ENCODE data around the gene IQCE. TPM values are rescaled to one million over a fixed set of nuclear protein-coding genes. Genes with fewer than 3 reads are reported as not detected.

Gene IQCE
- 10 to 100 TPM; 11.6 to 17.7 TPM for total RNA-seq

GRCh38 chr7:2558629-2559282 lies at the start of gene IQCE:
IQCE (plus strand) TSS chr7:2558979; CDS start chr7:2559182, 203 bp downstream.
- peaks cover 19 to 22% of the 10 kb centered on the region in 2 donors for H3K4me1 Mint-ChIP-seq (ENCODE audit: low read depth in 2 of 2)
- no peaks in the 10 kb centered on the region for H3K27me3 Mint-ChIP-seq
- H3K36me3 Mint-ChIP-seq = no peaks in the 10 kb centered on the region
- peak within 1 kb of the TSS; percentile 50 to 78 for H3K27ac Mint-ChIP-seq
- DNase-seq (ENCODE audit: low spot score) (peak; percentile 98), ATAC-seq (peak; percentile 80 to 83)
- H3K4me3 Mint-ChIP-seq = peak within 1 kb of the TSS; percentile 81
- H3K9me3 Mint-ChIP-seq = no peaks in the 10 kb centered on the region

- ATAC-seq (no peak), DNase-seq (ENCODE audit: low spot score) (no peak)
- Mint-ChIP-seq H3K27me3 (no peaks in the 10 kb centered on the region), H3K4me3 (peak overlapping the region; percentile 63), H3K4me1 (ENCODE audit: low read depth in 2 of 2) (peaks cover 25 to 35% of the 10 kb centered on the region in 2 donors), H3K27ac (peak overlapping the region; percentile 57 to 77), H3K9me3 (no peaks in the 10 kb centered on the region), H3K36me3 (no peaks in the 10 kb centered on the region)
These were observed 49.4 kb upstream of the IQCE start for GRCh38 chr7:2509298-2509906.

GRCh38 chr7:2510130-2510776 lies 48.5 kb upstream of the IQCE start:
- no peaks in the 10 kb centered on the region for H3K36me3 Mint-ChIP-seq
- no peak for ATAC-seq
- H3K27me3 Mint-ChIP-seq = no peaks in the 10 kb centered on the region
- peak overlapping the region; percentile 22 for H3K4me3 Mint-ChIP-seq
- H3K27ac Mint-ChIP-seq = peak overlapping the region; percentile 18 to 44
- H3K9me3 Mint-ChIP-seq = no peaks in the 10 kb centered on the region
- H3K4me1 Mint-ChIP-seq (ENCODE audit: low read depth in 2 of 2) = peaks cover 25 to 35% of the 10 kb centered on the region in 2 donors
- no peak for DNase-seq (ENCODE audit: low spot score)

- H3K36me3 Mint-ChIP-seq = no peaks in the 10 kb centered on the region
- ATAC-seq (peak; percentile 65 to 72), DNase-seq (ENCODE audit: low spot score) (no peak)
- H3K27me3 Mint-ChIP-seq = no peaks in the 10 kb centered on the region
- peak overlapping the region; percentile 80 to 82 for H3K27ac Mint-ChIP-seq
- no peaks in the 10 kb centered on the region for H3K9me3 Mint-ChIP-seq
- peaks cover 25 to 35% of the 10 kb centered on the region in 2 donors for H3K4me1 Mint-ChIP-seq (ENCODE audit: low read depth in 2 of 2)
- peak overlapping the region; percentile 41 for H3K4me3 Mint-ChIP-seq
These were observed 47.6 kb upstream of the IQCE start for GRCh38 chr7:2510909-2511768.

GRCh38 chr7:2511769-2512168 lies 47.0 kb upstream of the IQCE start:
- DNase-seq (ENCODE audit: low spot score) (no peak), ATAC-seq (no peak)
- peak overlapping the region; percentile 80 to 82 for H3K27ac Mint-ChIP-seq
- no peaks in the 10 kb centered on the region for H3K27me3 Mint-ChIP-seq
- peak overlapping the region; percentile 74 for H3K4me3 Mint-ChIP-seq
- no peaks in the 10 kb centered on the region for H3K9me3 Mint-ChIP-seq
- no peaks in the 10 kb centered on the region for H3K36me3 Mint-ChIP-seq
- H3K4me1 Mint-ChIP-seq (ENCODE audit: low read depth in 2 of 2) = peaks cover 25 to 32% of the 10 kb centered on the region in 2 donors

- Mint-ChIP-seq H3K27ac (peak overlapping the region; percentile 80 to 82), H3K4me3 (peak overlapping the region; percentile 74), H3K4me1 (ENCODE audit: low read depth in 2 of 2) (peaks cover 25 to 32% of the 10 kb centered on the region in 2 donors), H3K27me3 (no peaks in the 10 kb centered on the region), H3K9me3 (no peaks in the 10 kb centered on the region), H3K36me3 (no peaks in the 10 kb centered on the region)
- DNase-seq (ENCODE audit: low spot score) = no peak
- no peak for ATAC-seq
These were observed 46.6 kb upstream of the IQCE start for GRCh38 chr7:2512179-2512661.

GRCh38 chr7:2512713-2513112 lies 46.1 kb upstream of the IQCE start:
- Mint-ChIP-seq H3K27ac (peak overlapping the region; percentile 80 to 82), H3K4me3 (no peak overlapping the region), H3K27me3 (no peaks in the 10 kb centered on the region), H3K36me3 (no peaks in the 10 kb centered on the region), H3K9me3 (no peaks in the 10 kb centered on the region), H3K4me1 (ENCODE audit: low read depth in 2 of 2) (peaks cover 28 to 36% of the 10 kb centered on the region in 2 donors)
- no peak for ATAC-seq
- DNase-seq (ENCODE audit: low spot score) = no peak

- H3K36me3 Mint-ChIP-seq = no peaks in the 10 kb centered on the region
- H3K27ac Mint-ChIP-seq = no peak overlapping the region
- no peak overlapping the region for H3K4me3 Mint-ChIP-seq
- ATAC-seq (no peak), DNase-seq (ENCODE audit: low spot score) (no peak)
- H3K27me3 Mint-ChIP-seq = no peaks in the 10 kb centered on the region
- H3K9me3 Mint-ChIP-seq = no peaks in the 10 kb centered on the region
- peaks cover 25 to 33% of the 10 kb centered on the region in 2 donors for H3K4me1 Mint-ChIP-seq (ENCODE audit: low read depth in 2 of 2)
These were observed 45.1 kb upstream of the IQCE start for GRCh38 chr7:2513702-2514101.

GRCh38 chr7:2514473-2515423 lies 44.0 kb upstream of the IQCE start:
- ATAC-seq (no peak), DNase-seq (ENCODE audit: low spot score) (no peak)
- Mint-ChIP-seq H3K27ac (no peak overlapping the region), H3K9me3 (no peaks in the 10 kb centered on the region), H3K36me3 (no peaks in the 10 kb centered on the region), H3K27me3 (no peaks in the 10 kb centered on the region), H3K4me1 (ENCODE audit: low read depth in 2 of 2) (peaks cover 17 to 24% of the 10 kb centered on the region in 2 donors), H3K4me3 (no peak overlapping the region)

GRCh38 chr7:2515424-2516193 lies 43.2 kb upstream of the IQCE start:
- Mint-ChIP-seq H3K27me3 (no peaks in the 10 kb centered on the region), H3K9me3 (no peaks in the 10 kb centered on the region), H3K4me1 (ENCODE audit: low read depth in 2 of 2) (peaks cover 17 to 21% of the 10 kb centered on the region in 2 donors), H3K4me3 (no peak overlapping the region), H3K36me3 (no peaks in the 10 kb centered on the region), H3K27ac (no peak overlapping the region)
- DNase-seq (ENCODE audit: low spot score) = no peak
- ATAC-seq = no peak

- Mint-ChIP-seq H3K27ac (no peak overlapping the region), H3K27me3 (no peaks in the 10 kb centered on the region), H3K4me1 (ENCODE audit: low read depth in 2 of 2) (peaks cover 17 to 21% of the 10 kb centered on the region in 2 donors), H3K9me3 (no peaks in the 10 kb centered on the region), H3K4me3 (no peak overlapping the region), H3K36me3 (no peaks in the 10 kb centered on the region)
- no peak for ATAC-seq
- no peak for DNase-seq (ENCODE audit: low spot score)
These were observed 42.6 kb upstream of the IQCE start for GRCh38 chr7:2516194-2516555.

GRCh38 chr7:2517026-2517425 lies 41.8 kb upstream of the IQCE start:
- no peak for DNase-seq (ENCODE audit: low spot score)
- Mint-ChIP-seq H3K9me3 (no peaks in the 10 kb centered on the region), H3K27me3 (no peaks in the 10 kb centered on the region), H3K27ac (no peak overlapping the region), H3K4me3 (no peak overlapping the region), H3K4me1 (ENCODE audit: low read depth in 2 of 2) (peaks cover 17 to 23% of the 10 kb centered on the region in 2 donors), H3K36me3 (no peaks in the 10 kb centered on the region)
- no peak for ATAC-seq
